AG10803 (cell line): ENCODE data around the gene ZNF350.
A peak's percentile ranks its signal among the peaks of the same experiment; 100 is the strongest.
"Not testable (repeated sequence)": the region's sequence is repeated elsewhere in the genome, so short reads cannot be mapped to it uniquely, and the experiment has no call there.

ENCODE experiments used
- DNase-seq: peaks from one replicate; pipeline ENCODE4 v3.0.0; 2010; ENCODE audit warnings: low read depth
- H3K4me3 ChIP-seq: 2 replicates; pipeline ENCODE4 v1.5.1; 2011; ENCODE audit warnings: mild to moderate bottlenecking, low read length, control low read depth
- TF ChIP-seq, protein P1 (sequence below): conservative IDR thresholded peaks from 2 replicates; pipeline ENCODE4 v1.5.1; 2011; ENCODE audit warnings: mild to moderate bottlenecking, low read length, control low read depth, inconsistent platforms

ZNF350 gene

DNA sequence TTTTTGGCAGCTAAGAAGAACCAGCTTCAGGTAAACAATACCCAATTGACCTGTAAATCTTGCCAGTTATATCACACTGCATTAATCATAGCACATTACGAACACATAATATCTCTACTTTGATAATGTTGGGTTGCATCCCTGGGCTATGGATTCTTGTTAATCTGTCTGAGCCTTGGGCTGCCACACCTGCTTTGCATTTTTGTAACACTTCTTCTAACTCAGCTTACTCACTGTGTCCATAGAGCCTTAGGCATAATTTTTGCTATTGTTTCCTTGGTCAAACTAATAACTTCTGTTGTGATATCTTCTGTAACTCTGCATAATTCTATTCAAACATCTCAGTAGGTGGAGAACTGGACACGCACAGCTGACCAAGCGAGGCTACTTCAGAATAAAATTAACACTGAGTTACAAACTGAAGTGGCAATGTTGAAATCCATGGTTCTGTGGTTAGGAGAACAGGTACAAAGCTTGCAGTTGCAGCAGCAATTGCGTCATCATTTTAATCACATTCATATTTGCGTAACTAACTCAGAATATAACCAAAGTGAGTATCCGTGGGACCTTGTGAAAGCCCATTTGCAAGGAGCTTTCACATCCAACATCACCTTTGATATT lies 6.4 kb downstream of the ZNF350 start:
- no peak overlapping the region for H3K4me3 ChIP-seq
- peak; percentile 12 for DNase-seq
- TF ChIP-seq, protein P1, sequence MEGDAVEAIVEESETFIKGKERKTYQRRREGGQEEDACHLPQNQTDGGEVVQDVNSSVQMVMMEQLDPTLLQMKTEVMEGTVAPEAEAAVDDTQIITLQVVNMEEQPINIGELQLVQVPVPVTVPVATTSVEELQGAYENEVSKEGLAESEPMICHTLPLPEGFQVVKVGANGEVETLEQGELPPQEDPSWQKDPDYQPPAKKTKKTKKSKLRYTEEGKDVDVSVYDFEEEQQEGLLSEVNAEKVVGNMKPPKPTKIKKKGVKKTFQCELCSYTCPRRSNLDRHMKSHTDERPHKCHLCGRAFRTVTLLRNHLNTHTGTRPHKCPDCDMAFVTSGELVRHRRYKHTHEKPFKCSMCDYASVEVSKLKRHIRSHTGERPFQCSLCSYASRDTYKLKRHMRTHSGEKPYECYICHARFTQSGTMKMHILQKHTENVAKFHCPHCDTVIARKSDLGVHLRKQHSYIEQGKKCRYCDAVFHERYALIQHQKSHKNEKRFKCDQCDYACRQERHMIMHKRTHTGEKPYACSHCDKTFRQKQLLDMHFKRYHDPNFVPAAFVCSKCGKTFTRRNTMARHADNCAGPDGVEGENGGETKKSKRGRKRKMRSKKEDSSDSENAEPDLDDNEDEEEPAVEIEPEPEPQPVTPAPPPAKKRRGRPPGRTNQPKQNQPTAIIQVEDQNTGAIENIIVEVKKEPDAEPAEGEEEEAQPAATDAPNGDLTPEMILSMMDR = no peak

DNA sequence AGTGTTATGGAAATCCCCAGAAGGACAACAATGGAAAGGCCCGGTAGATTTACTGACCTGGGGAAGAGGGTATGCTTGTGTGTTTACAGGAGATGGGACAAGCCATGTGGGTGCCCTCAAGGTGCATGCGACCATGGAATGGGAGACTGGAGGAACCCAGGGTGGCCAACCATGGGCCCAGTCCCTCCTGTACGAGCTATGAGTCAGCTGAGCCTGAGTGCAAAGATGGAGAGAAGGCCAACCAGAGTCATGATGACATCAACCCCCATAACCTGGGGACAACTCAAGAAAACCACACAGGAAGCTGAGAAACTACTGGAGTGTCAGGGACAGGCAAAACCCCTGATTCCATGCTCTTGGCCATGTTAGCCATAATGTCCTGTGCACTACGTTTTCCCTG lies 7.8 kb downstream of the ZNF350 start:
- no peak for DNase-seq
- no peak overlapping the region for H3K4me3 ChIP-seq
- TF ChIP-seq, protein P1 = no peak

DNA sequence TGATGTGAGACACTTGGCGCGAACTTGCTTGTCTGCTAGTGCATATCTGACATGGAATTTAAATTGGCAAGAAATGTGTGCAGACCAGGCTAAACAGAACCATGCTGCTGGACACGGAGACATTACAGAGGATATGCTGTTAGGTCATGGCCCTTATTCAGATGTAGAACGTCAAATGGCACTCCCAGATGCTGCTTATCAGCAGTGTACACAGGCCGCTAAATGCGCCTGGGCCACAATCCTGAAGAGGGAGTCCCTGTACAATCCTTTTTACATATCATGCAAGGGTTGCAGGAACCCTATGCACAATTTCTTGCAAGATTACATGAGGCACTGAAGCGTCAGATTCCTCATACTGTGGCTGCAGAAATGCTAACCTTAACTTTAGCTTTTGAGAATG lies 9.3 kb downstream of the ZNF350 start:
- no peak overlapping the region for H3K4me3 ChIP-seq
- TF ChIP-seq, protein P1 = no peak
- DNase-seq = no peak

DNA sequence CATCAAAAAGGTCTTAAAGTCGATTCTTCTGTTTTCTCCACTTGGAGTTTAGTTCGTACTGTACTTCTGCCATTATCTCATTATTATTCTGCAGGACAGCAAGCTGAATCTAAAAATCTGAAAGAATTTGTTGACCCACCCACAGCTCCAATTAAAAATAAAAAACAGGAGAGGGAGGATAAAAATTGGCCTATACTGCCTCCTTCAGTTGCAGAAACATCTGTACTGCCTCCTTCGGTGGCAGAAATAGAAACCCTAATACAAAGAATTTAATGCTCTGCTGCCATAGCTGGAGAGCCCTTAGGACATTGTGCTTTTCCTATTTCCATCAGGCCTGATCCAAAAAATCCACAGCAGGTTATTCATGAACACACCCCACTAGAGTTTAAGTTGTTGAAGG lies 9.8 kb downstream of the ZNF350 start:
- TF ChIP-seq, protein P1 = no peak
- H3K4me3 ChIP-seq = no peak overlapping the region
- no peak for DNase-seq

DNA sequence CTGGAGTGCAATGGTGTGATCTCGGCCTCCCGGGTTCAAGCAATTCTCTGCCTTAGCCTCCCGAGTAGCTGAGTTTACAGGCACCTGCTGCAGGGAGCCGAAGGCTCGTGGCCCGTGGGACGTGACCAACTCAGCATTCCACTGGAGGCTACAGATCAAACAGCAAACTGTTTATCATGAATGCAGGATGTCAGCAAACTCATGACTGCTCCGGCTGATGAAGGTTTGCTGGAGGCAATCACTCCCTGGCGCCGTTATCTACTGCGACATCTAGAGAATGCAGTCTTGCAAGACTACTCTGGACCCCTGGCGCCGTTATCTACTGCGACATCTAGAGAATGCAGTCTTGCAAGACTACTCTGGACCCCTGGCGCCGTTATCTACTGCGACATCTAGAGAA lies 10.9 kb downstream of the ZNF350 start:
- DNase-seq, H3K4me3 ChIP-seq: not testable (repeated sequence)

DNA sequence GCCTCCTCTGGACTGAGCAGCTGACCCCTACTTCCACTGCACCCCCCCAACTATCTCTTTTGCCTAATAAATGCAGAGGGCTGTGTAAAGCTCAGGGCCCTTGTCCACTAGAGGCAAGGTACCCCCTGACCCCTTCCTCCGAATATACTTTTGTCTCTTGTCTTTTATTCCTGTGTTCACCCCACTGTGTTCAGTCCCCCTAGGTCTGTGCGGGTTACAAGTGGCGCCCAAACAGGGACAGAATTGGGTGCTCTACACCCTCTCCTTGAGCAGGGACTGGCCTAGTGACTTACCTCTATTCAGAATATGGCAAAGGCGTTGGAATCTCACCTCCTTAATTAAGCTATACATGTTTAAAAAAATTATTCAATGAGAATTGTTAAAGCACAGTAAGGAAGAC lies 15.0 kb downstream of the ZNF350 start:
- DNase-seq = peak; percentile 5

DNA sequence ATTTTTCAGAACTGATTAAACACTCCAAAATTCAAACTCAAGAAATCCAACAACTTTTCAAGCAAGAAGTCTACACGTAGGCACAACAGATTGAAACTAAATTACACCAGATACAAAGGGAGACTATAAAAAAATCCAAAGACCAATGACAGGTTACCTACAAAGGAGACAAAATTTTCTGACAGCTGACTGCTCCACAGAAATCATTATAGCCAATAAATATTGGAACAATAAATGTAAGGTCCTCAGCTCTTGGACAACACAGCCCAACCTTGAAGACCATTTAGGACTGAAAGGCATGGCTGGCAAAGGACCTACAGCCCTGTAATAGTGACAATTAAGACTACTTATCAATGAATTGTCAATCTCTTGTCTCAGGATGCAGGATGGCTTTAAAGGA lies 15.9 kb downstream of the ZNF350 start:
- TF ChIP-seq, protein P1 = no peak
- no peak for DNase-seq
- no peak overlapping the region for H3K4me3 ChIP-seq

More for the DNA sequence above, 15.0 kb downstream of the ZNF350 start:
- TF ChIP-seq, protein P1 = no peak
- H3K4me3 ChIP-seq = no peak overlapping the region

DNA sequence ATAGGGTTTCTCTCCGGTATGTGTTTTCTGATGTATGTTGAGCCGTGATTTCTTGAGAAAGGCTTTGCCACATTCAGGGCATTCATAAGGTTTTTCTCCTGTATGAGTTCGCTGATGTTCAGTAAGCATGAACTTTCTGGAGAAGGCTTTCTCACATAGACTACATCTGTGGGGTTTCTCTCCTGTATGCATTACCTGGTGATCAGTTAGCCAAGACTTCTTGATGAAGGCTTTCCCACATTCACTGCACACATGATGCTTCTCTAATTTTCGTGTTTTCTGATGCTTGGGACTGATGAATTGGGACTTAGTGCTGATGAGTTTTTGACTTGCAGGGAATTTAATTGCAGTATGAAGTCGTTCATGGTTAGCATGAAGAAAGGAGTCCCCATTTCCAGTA lies 21.1 kb downstream of the ZNF350 start:
- TF ChIP-seq, protein P1 = no peak
- DNase-seq = no peak
- no peak overlapping the region for H3K4me3 ChIP-seq

DNA sequence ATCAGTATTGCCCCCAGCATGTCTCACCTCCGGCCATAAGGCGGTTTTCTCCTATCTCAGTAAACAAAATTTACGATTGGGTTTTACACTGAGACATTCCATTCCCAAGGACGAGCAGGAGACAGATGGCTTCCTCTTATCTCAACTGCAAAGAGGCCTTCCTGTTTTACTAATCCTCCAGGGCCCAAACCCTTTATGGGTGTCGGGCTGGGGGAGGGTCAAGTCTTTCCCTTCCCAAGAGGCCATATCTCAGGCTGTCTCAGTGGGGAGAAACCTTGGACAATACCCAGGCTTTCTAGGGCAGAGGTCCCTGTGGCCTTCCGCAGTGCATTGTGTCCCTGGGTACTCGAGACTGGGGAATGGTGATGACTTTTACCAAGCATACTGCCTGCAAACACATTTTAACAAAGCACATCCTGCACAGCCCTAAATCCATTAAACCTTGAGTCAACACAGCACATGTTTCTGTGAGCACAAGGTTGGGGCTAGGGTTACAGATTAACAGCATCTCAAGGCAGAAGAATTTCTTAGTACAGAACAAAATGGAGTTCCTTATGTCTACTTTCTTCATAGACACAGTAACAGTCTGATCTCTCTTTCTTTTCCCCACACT lies 25.9 kb downstream of the ZNF350 start:
- DNase-seq, H3K4me3 ChIP-seq: not testable (repeated sequence)
